Measurements from ENCODE around the gene SETD1A. TPM values are rescaled to one million over a fixed set of nuclear protein-coding genes. Genes with fewer than 3 reads are reported as not detected.

Gene SETD1A
- total RNA-seq, 8 experiments from 2014 or later: 3.5 to 17.0 (median 6.6) TPM

DNA sequence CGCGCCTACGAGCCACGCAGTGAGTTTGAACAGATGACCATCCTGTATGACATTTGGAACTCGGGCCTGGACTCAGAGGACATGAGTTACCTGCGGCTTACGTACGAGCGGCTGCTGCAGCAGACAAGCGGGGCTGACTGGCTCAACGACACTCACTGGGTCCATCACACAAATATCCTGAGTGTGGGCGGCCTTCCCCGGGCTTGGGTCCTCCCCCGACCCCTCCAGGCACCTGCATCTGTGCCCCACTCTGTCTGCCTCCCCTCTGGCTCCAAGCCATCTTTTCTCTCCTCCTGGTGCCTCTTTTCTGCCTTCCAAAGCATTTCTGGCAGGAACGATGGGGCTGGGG lies 22.4 kb downstream of the SETD1A start:
- no peak overlapping the region for H3K4me3 ChIP-seq
- no peaks in the 10 kb centered on the region for H3K4me1 ChIP-seq (replicated peaks in 1 of 2)
- in situ Hi-C loops (cut with MboI; ENCODE audit: low pct_unique_long_range_greater_than_20kb in 2 of 9, low sequenced_read_pairs in 9 of 9, unreplicated experiment in 9 of 9): loop anchor here in 4 of 9 experiments (25.0 kb wide), 3 partner anchors 182 to 882 kb away; partner anchors contain the start of genes COX6A2 (in 2 of the 4), ZNF843 (in 2 of the 4), PRSS36 (in 1 of the 4) and ZNF267 (in 1 of the 4)
- 100% methylated on average over 1 of the region's 15 CpGs; no CpG with 5 or more reads in 9 of the 10 experiments for WGBS, 10 experiments
- no peak overlapping the region for H3K27ac ChIP-seq
- ATAC-seq (replicated peaks in 6 of 8): no peak

DNA sequence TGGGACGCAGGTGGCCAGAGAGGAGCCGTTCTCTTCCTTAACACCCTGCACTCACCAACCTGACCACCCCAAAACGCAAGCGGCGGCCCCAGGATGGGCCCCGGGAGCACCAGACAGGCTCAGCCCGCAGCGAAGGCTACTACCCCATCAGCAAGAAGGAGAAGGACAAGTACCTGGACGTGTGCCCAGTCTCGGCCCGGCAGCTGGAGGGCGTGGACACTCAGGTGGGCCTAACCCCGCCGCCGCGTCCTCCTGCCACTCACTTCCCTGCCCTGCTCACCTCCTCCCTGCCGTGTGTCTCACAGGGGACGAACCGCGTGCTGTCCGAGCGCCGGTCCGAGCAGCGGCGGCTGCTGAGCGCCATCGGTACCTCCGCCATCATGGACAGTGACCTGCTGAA lies 22.9 kb downstream of the SETD1A start:
- H3K4me1 ChIP-seq (replicated peaks in 1 of 2): peaks cover 3 to 4% of the 10 kb centered on the region in 2 donors
- WGBS, 10 experiments: 93 to 100% methylated on average over 1 to 2 of the region's 29 CpGs; no CpG with 5 or more reads in 8 of the 10 experiments
- H3K4me3 ChIP-seq: no peak overlapping the region
- no peak overlapping the region for H3K27ac ChIP-seq
- no peak for ATAC-seq (replicated peaks in 6 of 8)
- in situ Hi-C loops (cut with MboI; ENCODE audit: low pct_unique_long_range_greater_than_20kb in 2 of 9, low sequenced_read_pairs in 9 of 9, unreplicated experiment in 9 of 9): loop anchor here in 4 of 9 experiments (25.0 kb wide), 3 partner anchors 182 to 882 kb away; partner anchors contain the start of genes COX6A2 (in 2 of the 4), ZNF843 (in 2 of the 4), PRSS36 (in 1 of the 4) and ZNF267 (in 1 of the 4)

DNA sequence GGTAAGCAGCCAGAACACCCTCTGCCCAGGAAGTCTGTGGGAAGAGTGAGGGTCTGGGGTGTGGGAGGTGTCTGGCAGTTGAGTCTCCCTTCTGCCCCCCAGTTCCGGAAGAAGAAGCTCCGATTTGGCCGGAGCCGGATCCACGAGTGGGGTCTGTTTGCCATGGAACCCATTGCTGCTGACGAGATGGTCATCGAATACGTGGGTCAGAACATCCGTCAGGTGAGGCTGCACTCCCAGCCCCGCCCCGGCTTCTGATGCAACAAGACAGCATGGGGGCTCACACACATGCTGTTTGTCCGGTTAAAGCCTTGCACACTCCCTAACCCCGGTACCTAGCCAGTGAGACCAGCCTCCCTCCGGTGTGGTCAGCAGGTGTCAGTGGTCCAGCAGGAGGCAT lies 23.4 kb downstream of the SETD1A start:
- in situ Hi-C loops (cut with MboI; ENCODE audit: low pct_unique_long_range_greater_than_20kb in 2 of 9, low sequenced_read_pairs in 9 of 9, unreplicated experiment in 9 of 9): loop anchor here in 4 of 9 experiments (25.0 kb wide), 3 partner anchors 181 to 881 kb away; partner anchors contain the start of genes COX6A2 (in 2 of the 4), ZNF843 (in 2 of the 4), PRSS36 (in 1 of the 4) and ZNF267 (in 1 of the 4)
- Histone ChIP-seq H3K4me1 (replicated peaks in 1 of 2) (peaks cover 3 to 10% of the 10 kb centered on the region in 2 donors), H3K4me3 (no peak overlapping the region), H3K27ac (no peak overlapping the region)
- ATAC-seq (replicated peaks in 6 of 8): no peak
- WGBS, 10 experiments: 93 to 100% (median 97%) methylated on average over 2 to 10 of the region's 14 CpGs; no CpG with 5 or more reads in 4 of the 10 experiments

DNA sequence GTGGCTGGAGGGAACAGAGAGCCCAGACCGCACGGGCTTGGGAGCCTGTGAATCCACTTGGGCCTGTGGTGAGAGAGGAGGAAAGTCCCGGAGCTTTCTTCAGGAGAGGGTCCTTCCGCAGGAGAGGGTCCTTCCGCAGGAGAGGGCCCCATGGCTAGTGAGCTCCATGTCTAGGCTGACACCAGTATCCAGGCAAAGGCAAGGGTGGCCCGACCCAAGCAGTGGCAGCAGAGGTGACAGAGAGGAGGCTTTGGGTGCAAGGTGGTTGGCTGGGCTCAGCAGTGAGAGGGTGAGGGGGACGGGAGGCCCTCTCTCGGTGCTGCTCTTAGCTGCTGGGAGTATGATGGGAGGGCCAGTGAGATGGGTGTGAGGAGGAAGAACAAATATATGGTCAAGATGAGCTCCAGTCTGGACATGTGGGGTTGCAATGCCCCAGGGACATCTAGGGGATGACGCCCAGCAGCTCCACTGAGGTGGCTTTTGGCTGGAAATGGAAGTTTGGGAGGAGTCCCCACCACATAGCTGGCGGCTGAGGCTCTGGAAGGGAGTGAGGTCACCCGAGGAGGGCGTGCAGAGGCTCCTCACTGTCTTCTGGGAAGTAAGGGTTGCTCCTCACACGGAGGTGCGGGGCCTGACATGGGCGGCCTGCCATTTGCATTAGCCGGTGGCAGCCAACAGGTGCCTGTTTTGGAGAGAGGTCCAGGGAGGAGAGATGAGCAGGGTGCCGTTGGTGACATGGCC lies 25.2 kb downstream of the SETD1A start:
- Histone ChIP-seq H3K27ac (no peak overlapping the region), H3K4me3 (no peak overlapping the region), H3K4me1 (replicated peaks in 1 of 2) (peaks cover 3 to 11% of the 10 kb centered on the region in 2 donors)
- WGBS, 10 experiments: 0 to 100% (median 88%) methylated on average over 1 to 8 of the region's 17 CpGs; no CpG with 5 or more reads in 5 of the 10 experiments
- ATAC-seq (replicated peaks in 6 of 8): peak in 3 of 8 experiments; percentile 53 to 77 (median 75)
- in situ Hi-C loops (cut with MboI; ENCODE audit: low pct_unique_long_range_greater_than_20kb in 2 of 9, low sequenced_read_pairs in 9 of 9, unreplicated experiment in 9 of 9): loop anchor here in 4 of 9 experiments (25.0 kb wide), 3 partner anchors 180 to 880 kb away; partner anchors contain the start of genes COX6A2 (in 2 of the 4), ZNF843 (in 2 of the 4), PRSS36 (in 1 of the 4) and ZNF267 (in 1 of the 4)

DNA sequence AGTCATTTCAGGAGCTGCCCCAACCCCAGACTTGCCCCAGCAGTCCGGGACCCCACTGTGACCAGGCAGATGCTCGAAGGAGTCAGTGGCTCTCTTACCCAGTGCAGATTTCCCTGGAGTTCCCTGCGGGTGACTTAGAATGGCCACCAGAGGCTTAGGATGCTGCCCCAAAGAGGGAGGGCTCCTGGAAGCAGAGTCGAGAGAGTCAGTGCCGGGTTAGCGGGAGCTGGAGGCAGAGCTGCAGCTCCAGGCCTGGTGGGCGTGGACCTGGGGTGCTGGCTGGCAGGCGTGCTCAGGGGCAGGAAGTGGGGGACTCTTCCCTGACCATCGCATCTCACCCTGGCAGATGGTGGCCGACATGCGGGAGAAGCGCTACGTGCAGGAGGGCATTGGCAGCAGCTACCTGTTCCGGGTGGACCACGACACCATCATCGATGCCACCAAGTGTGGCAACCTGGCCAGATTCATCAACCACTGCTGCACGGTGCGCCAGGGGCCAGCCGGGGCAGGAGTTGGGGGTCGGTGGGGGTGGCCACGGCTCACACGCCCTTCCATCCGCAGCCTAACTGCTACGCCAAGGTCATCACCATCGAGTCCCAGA lies 25.8 kb downstream of the SETD1A start:
- Histone ChIP-seq H3K27ac (no peak overlapping the region), H3K4me3 (no peak overlapping the region), H3K4me1 (replicated peaks in 1 of 2) (peaks cover 3 to 11% of the 10 kb centered on the region in 2 donors)
- peak in 2 of 8 experiments; percentile 0 to 3 for ATAC-seq (replicated peaks in 6 of 8)
- 93 to 100% (median 100%) methylated on average over 1 to 3 of the region's 25 CpGs; no CpG with 5 or more reads in 7 of the 10 experiments for WGBS, 10 experiments
- in situ Hi-C loops (cut with MboI; ENCODE audit: low pct_unique_long_range_greater_than_20kb in 2 of 9, low sequenced_read_pairs in 9 of 9, unreplicated experiment in 9 of 9): loop anchor here in 4 of 9 experiments (25.0 kb wide), 3 partner anchors 179 to 879 kb away; partner anchors contain the start of genes COX6A2 (in 2 of the 4), ZNF843 (in 2 of the 4), PRSS36 (in 1 of the 4) and ZNF267 (in 1 of the 4)

DNA sequence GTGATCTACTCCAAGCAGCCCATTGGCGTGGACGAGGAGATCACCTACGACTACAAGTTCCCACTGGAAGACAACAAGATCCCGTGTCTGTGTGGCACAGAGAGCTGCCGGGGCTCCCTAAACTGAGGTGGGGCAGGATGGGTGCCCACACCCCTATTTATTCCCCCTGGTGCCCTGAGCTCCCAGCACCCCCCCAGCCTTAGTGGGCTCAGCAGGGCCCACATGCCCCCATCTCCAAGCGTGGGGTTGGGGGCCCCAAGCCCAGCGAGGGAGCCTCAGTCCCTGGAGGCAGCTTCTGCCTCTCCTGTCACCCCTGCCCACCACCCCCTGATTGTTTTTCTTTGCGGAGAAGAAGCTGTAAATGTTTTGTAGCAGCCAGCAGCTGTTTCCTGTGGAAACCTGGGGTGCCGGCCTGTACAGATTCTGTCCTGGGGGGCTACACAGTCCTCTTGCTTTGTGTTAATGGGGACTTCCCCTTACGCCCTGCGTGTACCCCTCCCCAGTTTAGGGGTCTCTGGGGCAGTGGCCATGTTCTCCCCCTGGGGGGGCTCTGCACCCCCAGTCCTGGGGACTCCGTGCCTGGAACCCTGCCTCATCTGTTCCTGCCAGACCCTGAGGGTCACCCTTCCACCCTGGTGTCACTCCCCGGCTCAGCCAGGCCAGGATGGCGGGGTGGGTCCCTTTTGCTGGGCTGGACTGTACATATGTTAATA lies 26.5 kb downstream of the SETD1A start:
- ATAC-seq (replicated peaks in 6 of 8): peak in 2 of 8 experiments; percentile 0 to 2
- in situ Hi-C loops (cut with MboI; ENCODE audit: low pct_unique_long_range_greater_than_20kb in 2 of 9, low sequenced_read_pairs in 9 of 9, unreplicated experiment in 9 of 9): loop anchor here in 4 of 9 experiments (25.0 kb wide), 3 partner anchors 178 to 878 kb away; partner anchors contain the start of genes COX6A2 (in 2 of the 4), ZNF843 (in 2 of the 4), PRSS36 (in 1 of the 4) and ZNF267 (in 1 of the 4)
- 30 to 100% (median 70%) methylated on average over 1 to 2 of the region's 14 CpGs; no CpG with 5 or more reads in 7 of the 10 experiments for WGBS, 10 experiments
- Histone ChIP-seq H3K27ac (no peak overlapping the region), H3K4me1 (replicated peaks in 1 of 2) (peaks cover 3 to 11% of the 10 kb centered on the region in 2 donors), H3K4me3 (no peak overlapping the region)

DNA sequence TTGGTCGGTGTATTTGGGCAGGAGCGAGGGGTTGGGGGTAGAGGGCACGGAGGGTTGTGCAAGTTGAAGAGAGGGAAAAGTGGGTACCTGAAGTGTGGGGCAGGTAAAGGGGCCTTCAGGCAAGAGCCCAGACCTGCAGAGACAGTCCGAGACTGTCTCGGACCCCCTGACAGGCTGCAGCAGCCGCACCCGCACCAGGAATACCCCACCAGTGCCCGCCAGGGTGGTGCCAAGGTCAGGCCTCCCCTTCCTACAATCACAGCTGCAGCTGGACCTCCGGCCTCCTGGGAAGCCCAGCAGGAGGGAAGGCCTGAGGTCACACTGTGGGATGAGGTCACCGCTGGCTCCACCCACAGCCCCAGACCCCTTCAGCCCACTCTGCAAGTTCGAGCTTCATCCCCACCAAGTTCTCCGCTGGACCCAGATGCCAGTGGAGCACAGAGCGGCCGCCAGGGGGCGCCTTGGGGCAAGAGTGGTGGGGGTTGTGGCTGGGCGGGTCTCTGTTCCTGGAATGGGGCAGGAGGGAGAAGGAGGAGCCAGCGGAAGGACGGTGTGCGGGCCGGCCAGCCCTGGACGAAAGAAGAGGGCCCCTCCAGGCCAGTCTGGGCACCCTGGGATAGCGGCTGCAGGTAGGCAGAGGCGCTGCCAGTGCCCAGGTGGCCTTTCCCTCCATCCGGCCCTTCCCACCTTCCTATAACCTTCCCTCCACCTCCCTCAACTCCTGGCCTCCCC lies 27.3 kb downstream of the SETD1A start, which contains the start of gene HSD3B7:
Gene HSD3B7, plus strand, starts transcription at position 539 of the 732 bp plus-strand sequence. CDS start 452 bp downstream, outside the sequence.
- peak within 1 kb of the TSS in 2 of 5 donors; percentile 7 to 11 for H3K4me3 ChIP-seq
- H3K27ac ChIP-seq: peak within 1 kb of the TSS in 1 of 2 donors; percentile 22
- WGBS, 10 experiments: 0 to 86% (median 52%) methylated on average over 1 to 6 of the region's 24 CpGs; no CpG with 5 or more reads in 5 of the 10 experiments
- in situ Hi-C loops (cut with MboI; ENCODE audit: low pct_unique_long_range_greater_than_20kb in 2 of 9, low sequenced_read_pairs in 9 of 9, unreplicated experiment in 9 of 9): loop anchor here in 4 of 9 experiments (25.0 kb wide), 3 partner anchors 177 to 877 kb away; partner anchors contain the start of genes COX6A2 (in 2 of the 4), ZNF843 (in 2 of the 4), PRSS36 (in 1 of the 4) and ZNF267 (in 1 of the 4)
- peaks cover 3 to 11% of the 10 kb centered on the region in 2 donors for H3K4me1 ChIP-seq (replicated peaks in 1 of 2)
- ATAC-seq (replicated peaks in 6 of 8): peak; percentile 36 to 90 (median 87)

DNA sequence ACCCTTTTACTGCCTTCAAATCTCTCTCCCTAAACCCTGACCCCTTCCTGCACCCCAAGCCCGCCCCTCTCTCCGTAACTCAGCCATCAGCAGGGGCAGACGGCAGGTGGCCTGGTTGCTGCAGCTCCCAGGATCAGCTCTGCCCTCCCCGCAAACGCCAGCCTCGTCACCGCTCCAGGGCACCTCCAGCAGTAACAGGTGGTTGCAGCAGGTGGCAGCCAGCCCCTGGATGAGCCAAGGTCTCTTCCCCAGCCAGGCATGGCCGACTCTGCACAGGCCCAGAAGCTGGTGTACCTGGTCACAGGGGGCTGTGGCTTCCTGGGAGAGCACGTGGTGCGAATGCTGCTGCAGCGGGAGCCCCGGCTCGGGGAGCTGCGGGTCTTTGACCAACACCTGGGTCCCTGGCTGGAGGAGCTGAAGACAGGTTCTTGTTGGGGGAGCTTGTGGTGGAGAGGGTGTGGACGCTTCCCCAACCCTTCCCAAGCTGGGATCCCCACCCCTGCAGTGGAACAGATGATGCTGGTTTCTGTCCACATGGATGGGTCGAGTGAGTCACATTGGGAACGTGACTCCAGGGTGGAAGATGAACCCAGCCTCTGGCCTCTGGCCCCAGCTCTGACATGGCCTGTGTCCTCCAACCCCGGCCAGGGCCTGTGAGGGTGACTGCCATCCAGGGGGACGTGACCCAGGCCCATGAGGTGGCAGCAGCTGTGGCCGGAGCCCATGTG lies 28.0 kb downstream of the SETD1A start:
- Histone ChIP-seq H3K27ac (peak overlapping the region in 1 of 2 donors; percentile 22), H3K4me1 (replicated peaks in 1 of 2) (peaks cover 3 to 11% of the 10 kb centered on the region in 2 donors), H3K4me3 (peak overlapping the region in 2 of 5 donors; percentile 7 to 11)
- peak; percentile 17 to 50 (median 41) for ATAC-seq (replicated peaks in 6 of 8)
- in situ Hi-C loops (cut with MboI; ENCODE audit: low pct_unique_long_range_greater_than_20kb in 2 of 9, low sequenced_read_pairs in 9 of 9, unreplicated experiment in 9 of 9): loop anchor here in 4 of 9 experiments (25.0 kb wide), 3 partner anchors 177 to 877 kb away; partner anchors contain the start of genes COX6A2 (in 2 of the 4), ZNF843 (in 2 of the 4), PRSS36 (in 1 of the 4) and ZNF267 (in 1 of the 4)
- 0 to 100% (median 63%) methylated on average over 1 to 4 of the region's 20 CpGs; no CpG with 5 or more reads in 6 of the 10 experiments for WGBS, 10 experiments

DNA sequence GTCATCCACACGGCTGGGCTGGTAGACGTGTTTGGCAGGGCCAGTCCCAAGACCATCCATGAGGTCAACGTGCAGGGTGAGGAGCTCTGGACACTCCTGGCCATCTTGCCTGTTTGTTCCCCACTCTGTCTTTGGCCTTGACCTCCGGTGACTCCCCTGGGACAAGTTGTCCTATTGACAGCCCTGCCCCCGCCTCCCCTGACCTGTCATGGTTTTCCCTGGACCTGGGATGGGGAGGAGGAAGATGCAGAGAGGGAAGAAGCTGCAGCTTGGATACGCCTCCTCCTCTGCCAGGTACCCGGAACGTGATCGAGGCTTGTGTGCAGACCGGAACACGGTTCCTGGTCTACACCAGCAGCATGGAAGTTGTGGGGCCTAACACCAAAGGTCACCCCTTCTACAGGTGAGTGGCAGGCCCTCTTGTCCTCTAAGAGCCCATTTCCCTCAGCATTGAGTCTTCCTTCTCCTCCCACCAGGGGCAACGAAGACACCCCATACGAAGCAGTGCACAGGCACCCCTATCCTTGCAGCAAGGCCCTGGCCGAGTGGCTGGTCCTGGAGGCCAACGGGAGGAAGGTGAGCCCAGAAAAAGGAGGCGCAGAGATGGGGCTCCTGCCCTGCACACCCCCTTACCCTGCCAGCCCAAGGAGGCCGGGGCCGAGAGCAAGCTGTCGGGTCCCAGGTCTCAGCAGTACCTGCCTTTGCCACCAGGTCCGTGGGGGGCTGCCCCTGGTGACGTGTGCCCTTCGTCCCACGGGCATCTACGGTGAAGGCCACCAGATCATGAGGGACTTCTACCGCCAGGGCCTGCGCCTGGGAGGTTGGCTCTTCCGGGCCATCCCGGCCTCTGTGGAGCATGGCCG lies 28.8 kb downstream of the SETD1A start:
- Histone ChIP-seq H3K4me1 (replicated peaks in 1 of 2) (peaks cover 3 to 11% of the 10 kb centered on the region in 2 donors), H3K4me3 (no peak overlapping the region), H3K27ac (no peak overlapping the region)
- WGBS, 10 experiments: 87 to 100% (median 100%) methylated on average over 1 to 3 of the region's 29 CpGs; no CpG with 5 or more reads in 6 of the 10 experiments
- in situ Hi-C loops (cut with MboI; ENCODE audit: low pct_unique_long_range_greater_than_20kb in 2 of 9, low sequenced_read_pairs in 9 of 9, unreplicated experiment in 9 of 9): loop anchor here in 4 of 9 experiments (25.0 kb wide), 3 partner anchors 176 to 876 kb away; partner anchors contain the start of genes COX6A2 (in 2 of the 4), ZNF843 (in 2 of the 4), PRSS36 (in 1 of the 4) and ZNF267 (in 1 of the 4)
- no peak for ATAC-seq (replicated peaks in 6 of 8)
